NCI-H1105 (cell line): ENCODE data around the gene SPAG7.
"Not testable (repeated sequence)": the region's sequence is repeated elsewhere in the genome, so short reads cannot be mapped to it uniquely, and the experiment has no call there.

Experiments
- DNase-seq: peaks from one replicate; lab custom pipeline; 2025; lab: John Stamatoyannopoulos, UW

SPAG7 gene

GRCh38 chr17:4938069-4938491 lies 29.5 kb downstream of the SPAG7 start:
- DNase-seq = no peak

- DNase-seq = no peak
Observed at GRCh38 chr17:4937553-4937952, 30.1 kb downstream of the SPAG7 start.

- no peak for DNase-seq
Observed at GRCh38 chr17:4936436-4936835, 31.2 kb downstream of the SPAG7 start.

- no peak for DNase-seq
Observed at GRCh38 chr17:4935650-4936049, 32.0 kb downstream of the SPAG7 start.

- DNase-seq = peak; percentile 19
Observed at GRCh38 chr17:4934173-4934979, 33.2 kb downstream of the SPAG7 start.

- no peak for DNase-seq
Observed at GRCh38 chr17:4933646-4934045, 34.0 kb downstream of the SPAG7 start.

GRCh38 chr17:4932756-4933155 lies 34.9 kb downstream of the SPAG7 start:
- no peak for DNase-seq

GRCh38 chr17:4931963-4932362 lies 35.7 kb downstream of the SPAG7 start, which contains the start of gene GP1BA:
Gene GP1BA (plus strand): TSS chr17:4932277. CDS start chr17:4932605, 328 bp downstream.
- DNase-seq = no peak

- DNase-seq = no peak
Observed at GRCh38 chr17:4928881-4929280, 38.7 kb downstream of the SPAG7 start.

- DNase-seq = not testable (repeated sequence)
Observed at GRCh38 chr17:4926577-4927335, 40.9 kb downstream of the SPAG7 start.

GRCh38 chr17:4921320-4921719 lies 46.3 kb downstream of the SPAG7 start:
- no peak for DNase-seq

- DNase-seq = no peak
Observed at GRCh38 chr17:4920351-4921048, 47.1 kb downstream of the SPAG7 start.

GRCh38 chr17:4919511-4920047 lies 48.0 kb downstream of the SPAG7 start:
- DNase-seq = no peak

- not testable (repeated sequence) for DNase-seq
Observed at GRCh38 chr17:4914551-4914950, 53.1 kb downstream of the SPAG7 start.

GRCh38 chr17:4913994-4914393 lies 53.6 kb downstream of the SPAG7 start:
- no peak for DNase-seq
